G401.6 (cell line): Measurements from ENCODE around the gene PXT1.

Source experiments
- FAIRE-seq: peaks from 2 replicates; lab custom pipeline; 2012; peaks lifted over from hg19 to GRCh38; lab: Jason Lieb, UNC

PXT1 gene

DNA sequence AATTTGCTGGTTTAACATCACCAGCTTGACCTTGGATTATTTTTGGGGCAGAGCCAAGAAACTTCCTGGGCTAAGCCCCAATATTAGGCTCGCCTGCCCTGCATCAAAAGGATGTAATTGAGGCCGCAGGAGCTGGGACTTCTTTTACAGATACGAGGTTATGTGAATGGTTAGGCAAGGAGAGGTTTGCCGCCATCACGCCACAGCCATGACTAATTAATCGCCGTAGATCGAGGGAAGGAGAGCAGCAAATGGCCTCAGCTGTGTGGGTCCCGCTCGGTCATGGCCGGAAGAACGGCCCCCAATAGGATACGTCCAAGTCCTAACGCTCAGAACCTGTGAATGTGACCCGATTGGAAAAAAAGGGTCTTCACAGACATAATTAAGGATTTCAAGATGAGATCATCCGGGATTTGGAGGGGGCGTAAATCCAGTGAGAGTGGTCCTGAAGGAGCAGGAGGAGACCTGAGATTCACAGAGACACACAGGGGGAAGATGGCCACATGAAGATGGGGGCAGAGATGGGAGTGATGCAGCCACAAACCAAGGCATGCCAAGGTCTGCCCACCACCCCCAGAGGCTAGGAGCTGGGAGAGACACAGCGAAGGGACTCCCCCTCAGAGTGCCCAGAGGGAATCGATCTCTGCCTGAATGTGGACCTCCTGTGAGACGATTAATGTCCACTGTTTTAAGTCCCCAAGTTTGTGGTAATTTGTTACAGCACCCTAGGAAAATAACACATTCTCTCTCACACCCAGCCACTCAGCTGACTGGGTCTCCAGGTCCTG, 96.0 kb downstream of the PXT1 start:
- no peak for FAIRE-seq

DNA sequence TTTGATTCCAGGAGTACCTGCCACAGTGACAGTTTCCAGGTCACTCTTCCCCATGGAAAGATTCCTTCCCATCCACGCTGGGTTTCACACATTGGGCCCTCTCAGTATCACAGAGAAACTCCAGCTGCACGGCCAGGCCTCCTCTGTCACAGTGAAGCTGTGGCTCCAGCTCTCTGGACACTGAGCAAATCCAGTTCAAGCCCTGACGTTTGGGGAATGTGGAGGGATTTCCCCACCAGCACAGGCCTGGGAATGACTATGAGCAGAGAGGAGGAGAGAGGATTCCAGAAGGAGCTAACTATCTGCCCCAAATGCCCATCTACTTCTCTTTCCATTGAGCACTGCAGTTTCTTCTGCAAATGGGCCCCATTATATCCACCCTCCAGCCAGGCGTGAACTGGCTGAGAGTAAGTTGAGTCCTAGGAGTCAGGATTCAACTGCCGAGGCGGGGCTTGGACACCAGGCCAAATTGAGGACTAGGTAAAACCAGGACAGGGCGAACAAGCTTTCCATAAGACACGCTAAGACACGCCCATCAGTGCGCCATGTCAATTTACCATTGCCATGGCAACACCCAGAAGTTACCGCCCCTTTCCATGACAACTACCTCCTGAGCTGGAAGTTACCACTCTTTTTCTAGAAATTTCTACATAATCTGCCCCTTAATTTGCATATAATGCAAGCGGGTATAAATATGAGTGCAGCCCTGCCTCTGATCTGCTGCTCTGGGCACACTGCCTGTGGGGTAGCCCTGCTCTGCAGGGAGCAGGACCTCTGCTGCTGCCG, 96.8 kb downstream of the PXT1 start:
- no peak for FAIRE-seq

DNA sequence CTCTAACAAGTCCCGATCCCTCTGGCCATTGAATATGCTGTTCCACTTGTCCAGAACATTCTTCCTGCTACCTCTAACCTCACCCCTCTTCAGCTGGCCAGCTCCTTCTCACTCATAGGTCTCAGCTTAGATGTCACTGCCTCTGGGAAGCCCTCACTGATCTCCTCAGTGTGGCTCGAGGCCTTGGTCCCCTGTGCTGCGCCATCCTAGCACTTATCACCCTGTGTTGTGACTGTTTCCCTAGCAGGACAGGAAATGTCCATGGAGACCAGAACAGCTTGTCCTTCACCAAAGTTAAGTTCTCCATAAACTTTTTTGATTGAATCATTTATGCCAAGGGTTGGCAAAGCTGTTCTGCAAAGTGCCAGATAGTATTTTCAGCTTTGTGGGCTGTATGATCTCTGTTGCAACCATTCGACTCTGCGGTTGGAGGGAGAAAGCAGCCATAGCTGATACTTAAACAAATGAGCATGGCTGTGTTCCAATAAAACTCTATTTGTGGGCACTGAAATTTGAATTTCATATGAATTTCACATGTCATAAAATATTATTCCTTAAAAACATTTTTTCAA, 99.5 kb downstream of the PXT1 start:
- FAIRE-seq = no peak

DNA sequence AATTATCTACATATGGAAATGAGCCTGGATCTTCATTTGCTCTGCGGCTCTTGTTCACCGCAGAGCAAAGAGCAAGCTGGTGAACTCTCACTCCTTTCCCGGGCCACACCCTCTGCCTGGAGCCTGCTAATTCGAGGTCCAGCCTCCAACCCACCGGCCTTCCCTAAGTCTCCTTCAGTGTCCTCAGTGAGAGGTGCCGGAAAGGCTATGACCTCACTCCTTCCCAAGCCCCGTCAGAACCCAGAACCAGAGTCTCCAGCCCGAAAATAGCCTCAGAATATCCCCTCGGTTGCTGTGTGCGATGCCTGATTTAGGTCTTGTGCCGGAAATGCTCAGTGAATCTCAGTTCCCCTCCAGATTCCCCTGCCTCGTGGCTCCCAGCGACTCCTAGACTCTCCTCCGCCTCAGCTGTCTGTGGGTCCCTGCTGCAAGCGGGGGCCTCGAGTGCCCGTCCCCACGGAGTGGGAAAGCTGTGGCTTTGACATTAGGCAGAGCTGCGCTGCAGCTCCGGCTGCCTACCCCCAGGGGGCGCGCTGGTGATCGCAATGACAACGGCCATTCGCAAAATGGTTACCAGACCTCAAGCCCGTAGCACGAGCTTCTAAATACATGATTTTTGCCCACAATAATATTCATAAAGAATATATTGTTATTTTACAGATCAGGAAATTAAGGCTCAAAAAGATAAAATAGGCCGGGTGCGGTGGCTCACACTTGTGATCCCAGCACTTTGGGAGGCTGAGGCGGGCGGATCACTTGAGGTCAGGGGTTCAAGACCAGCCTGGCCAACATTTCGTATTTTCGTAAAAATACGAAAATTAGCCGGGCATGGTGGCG, 101.8 kb downstream of the PXT1 start:
- FAIRE-seq = no peak
